NCI-H2171 treated with DMSO at 0.1 percent for 48 hours (cell line): ENCODE data around the gene TTC33.

ENCODE experiments used
- DNase-seq: peaks from one replicate; lab custom pipeline; 2025; lab: John Stamatoyannopoulos, UW

Gene TTC33

GRCh38 chr5:40514976-40515375, 240.8 kb downstream of the TTC33 start:
- no peak for DNase-seq

GRCh38 chr5:40511801-40512200, 244.0 kb downstream of the TTC33 start:
- DNase-seq, result no peak

GRCh38 chr5:40507095-40507494, 248.7 kb downstream of the TTC33 start:
- DNase-seq, result no peak

- no peak for DNase-seq
Observed at GRCh38 chr5:40505031-40505430, 250.7 kb downstream of the TTC33 start.

DNA sequence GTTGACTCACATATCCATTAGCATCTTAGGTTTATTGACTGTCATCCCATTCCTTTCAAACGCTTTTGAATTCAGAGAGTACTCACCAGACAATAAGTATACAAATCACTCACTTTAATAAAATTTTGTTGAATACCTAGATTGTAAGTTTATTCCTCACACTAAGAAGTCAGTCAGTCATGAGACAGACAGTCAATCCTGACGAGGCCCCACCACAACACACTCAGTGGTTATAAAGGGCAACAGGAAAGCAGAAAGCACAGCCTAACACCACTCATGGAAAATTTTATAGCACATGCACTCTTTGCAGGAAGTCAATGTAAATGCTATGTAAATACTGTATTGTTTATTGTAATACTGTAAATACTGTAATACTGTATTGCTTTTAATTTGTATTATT, 252.3 kb downstream of the TTC33 start:
- DNase-seq, result no peak

DNA sequence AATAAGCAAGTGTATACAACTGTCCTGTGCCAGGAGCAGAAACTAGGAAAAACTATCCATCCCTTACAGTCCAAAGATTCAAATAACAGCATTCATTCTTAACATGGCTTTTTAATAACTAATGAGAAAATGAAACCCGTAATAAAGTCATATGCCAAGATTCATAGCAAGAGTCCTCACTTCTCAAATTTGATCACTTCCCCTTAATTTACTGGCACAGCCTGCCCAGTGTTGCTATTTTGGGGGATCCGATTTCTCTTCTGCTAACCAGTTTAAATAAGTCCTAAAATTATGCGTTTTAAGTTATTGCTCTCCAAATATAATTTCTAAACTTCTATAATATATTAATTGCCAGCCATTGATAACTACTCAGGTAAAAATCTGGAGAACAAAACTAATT, 253.0 kb downstream of the TTC33 start:
- no peak for DNase-seq

DNA sequence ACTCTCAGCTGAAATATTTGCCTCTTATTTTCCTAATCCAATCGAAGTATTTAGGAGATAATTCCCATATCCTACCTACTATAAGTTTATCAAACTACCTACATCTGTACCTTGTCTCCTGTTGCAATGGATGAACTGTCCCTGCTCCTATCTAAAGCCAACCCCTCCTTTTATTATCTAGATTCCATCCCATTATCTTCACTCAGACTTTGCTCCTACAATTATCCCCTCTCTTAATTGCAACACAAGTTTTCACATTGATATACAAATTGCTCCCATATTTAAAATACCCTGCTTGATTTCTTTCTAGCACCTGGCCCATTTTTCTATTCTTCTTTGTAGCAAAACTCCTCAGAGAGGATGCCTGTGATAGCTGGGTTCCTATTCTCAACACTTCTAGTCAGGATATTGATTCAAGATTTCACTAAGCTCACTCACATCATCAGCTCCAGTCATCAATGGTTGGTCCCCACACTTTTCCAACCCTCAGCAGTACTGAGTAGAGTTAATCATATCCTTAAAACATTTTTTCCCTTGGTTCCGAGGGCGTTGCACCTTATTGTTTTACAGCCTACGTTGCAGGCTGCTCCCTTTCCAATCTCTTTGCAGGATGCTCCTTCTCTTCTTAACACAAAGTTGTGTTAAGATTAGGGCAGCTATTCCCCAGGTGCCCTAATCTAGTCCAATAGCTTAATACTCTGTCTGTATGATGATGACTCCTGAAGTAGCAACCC, 253.9 kb downstream of the TTC33 start:
- no peak for DNase-seq

GRCh38 chr5:40499518-40500273, 256.1 kb downstream of the TTC33 start:
- DNase-seq, result no peak

- DNase-seq, result no peak
Observed at GRCh38 chr5:40499007-40499406, 256.8 kb downstream of the TTC33 start.

DNA sequence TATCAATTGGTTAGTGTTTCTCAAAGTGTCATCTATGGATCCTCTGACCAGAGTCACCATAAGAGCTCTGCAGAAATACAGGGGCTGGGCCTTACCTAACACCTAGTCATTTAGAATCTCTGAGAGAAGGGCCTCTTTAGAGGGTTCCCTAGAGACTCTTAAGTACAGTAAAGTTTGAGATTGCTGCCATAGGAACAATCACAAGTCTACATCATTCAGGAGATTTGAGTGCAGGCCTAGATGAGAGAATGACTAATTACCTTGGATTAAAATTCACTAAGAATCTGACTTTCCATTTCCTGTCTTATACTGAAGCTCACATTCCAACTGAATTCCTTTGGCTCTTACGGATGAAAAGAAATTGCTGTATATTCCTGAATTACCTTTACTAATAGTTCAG, 258.2 kb downstream of the TTC33 start:
- DNase-seq, result no peak

DNA sequence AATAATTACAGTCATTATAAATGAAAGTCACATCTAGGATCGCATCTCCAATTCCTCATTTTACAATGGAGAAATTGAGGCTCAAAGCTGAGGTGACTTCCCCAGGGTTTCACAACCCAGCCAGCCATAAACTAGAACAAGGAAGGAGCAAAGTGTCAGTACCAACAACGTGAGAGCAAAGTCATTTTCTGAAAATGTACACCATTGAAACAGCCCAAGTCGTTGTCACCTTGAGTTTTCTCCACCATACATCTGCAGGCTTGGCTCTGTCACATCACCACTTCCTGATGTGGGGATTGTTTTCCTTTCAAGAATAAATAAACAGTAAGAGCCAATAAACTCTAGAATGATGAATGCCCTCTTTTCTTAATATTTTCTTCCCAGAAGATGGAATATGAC, 260.5 kb downstream of the TTC33 start:
- no peak for DNase-seq

- DNase-seq, result no peak
Observed at GRCh38 chr5:40494631-40495236, 261.0 kb downstream of the TTC33 start.

- no peak for DNase-seq
Observed at GRCh38 chr5:40492056-40492455, 263.7 kb downstream of the TTC33 start.

GRCh38 chr5:40491644-40492043, 264.1 kb downstream of the TTC33 start:
- no peak for DNase-seq

DNA sequence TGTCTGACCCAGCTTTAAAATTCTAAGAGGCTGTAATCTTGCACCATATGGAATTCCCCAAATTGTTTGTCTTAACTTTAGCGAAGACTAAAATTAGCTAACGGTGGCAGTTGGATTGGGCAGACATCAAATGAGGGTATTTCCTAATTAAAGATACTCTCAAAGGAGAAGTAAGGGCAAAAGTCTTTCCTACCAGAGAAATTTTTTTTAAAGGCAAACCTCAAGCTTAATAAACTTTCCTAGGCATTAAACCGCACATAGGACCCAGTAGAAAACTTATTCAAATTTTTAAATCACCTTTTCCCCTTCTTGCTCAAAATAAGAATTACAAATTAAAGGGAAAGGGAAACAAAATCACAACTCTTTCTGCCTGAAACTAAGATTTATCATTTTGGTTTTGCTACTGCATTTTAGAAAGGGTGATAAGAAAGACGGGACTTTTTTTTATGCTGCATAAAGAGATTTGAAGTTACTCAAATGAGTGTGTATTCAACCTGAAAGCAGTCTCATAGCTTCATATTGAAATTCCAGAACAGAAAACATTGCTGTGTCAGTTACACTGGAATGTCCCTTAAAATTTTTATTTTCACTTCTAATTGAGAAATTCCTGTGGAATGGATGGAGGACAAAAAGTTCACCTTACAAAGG, 265.2 kb downstream of the TTC33 start:
- DNase-seq, result no peak

DNA sequence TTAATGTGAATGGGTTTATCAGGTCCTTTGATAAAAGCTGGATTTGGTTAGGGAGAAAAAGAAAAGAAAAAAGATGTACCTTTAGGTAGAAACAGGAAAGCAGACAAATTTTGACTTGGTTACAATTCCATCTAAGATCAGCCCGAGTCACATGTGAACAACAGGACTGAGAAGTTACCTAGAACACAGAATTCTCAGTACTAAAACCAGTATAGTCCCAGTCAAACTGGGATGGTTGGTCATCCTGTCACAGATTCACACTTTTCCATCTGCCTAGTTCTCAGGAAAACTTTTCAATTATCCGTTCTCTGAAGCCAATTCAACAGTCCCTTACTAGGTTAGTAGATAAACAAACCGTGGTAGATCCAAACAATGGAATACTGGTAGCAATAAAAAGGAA, 266.3 kb downstream of the TTC33 start:
- no peak for DNase-seq

DNA sequence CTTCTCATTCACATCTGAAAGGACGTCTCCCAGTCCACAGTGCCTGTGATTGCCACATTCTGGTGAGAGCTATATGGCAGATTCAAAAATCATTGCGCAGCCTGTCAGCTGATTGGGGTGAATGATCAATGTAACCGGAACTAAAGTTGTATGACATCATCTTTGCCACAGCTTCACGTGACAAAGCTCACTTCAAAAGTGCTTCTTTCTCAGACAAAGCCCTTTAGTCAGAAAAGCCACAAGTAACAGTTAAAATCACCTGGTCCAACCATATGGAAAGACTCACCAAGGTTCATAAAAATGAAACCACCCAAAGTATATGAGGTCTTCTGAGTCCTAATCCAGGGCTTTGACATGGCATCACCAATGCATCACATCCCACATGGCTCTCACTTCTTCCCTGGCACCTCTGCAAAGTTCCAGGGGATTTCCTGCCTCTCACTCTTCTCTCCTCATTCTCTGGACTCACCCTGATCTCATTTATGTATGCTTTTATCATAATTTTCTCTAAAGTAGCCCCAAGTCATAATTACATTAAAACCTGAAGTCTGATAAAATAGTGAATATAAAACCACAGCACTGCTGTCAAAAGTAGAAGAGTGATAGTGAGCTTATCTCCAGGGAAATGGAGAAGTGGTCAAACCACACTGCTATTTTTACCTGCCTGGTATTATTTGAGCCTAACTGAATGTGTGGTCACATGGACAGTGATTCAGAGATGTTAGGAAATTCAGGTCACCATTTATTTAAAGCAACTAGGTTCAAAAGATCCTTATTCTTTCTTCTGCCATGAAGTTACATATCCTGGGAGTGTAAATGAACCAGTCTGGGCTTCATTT, 269.1 kb downstream of the TTC33 start:
- no peak for DNase-seq

GRCh38 chr5:40485021-40485998, 270.5 kb downstream of the TTC33 start:
- no peak for DNase-seq

DNA sequence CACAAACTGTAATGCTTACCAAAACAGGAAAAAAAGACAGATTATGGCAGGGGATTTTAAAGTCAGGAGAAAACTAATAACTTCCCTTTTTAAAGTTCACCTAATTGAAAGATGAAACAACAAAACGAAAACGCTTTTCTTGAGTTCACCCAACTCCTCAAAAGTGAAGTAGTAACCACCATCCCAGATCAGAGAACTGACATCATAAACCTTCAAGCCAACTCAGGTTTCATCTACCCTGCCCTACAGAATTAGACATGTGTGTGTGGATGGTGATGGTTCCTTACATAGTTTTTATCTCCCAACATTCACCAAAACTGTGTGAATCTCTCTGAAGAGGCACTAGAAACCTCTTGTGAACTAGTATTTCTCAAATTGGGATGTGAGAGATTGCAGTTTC, 271.3 kb downstream of the TTC33 start:
- no peak for DNase-seq

DNA sequence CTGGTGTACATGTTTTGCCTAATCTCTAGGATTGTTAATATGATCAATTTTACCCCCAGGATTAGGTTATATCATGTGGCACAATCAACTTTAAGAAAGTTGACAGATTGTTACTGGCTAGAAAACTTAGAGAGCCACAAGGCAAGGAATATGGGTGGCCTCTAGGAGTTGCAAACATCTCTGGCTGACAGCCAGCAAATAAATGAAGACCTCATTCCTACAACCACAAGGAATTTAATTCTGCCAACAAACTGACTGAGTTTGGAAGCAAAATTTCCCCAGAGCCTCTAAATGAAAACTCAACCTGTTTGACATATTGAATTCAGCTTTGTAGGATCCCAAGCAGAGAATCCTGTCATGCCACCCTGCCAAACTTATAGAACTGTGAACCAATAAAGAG, 272.4 kb downstream of the TTC33 start:
- DNase-seq, result no peak

DNA sequence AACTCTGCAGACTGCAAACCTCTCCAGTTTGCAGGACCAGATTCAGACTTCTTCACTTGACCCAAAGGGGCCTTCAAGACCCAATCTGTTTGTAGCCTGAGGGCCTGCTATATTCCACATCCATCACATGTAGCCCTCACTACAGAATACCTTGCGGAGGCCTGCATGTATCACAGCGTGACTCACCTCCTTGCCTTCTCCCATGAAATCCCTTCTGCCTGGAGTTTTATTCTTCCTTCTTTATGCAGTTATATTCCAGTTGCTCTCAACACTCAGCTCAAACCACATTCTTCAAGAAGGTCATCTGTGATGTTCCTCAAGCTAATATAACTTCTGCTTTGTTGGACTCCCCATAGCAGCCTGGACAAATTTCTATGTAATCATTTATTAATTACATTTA, 274.5 kb downstream of the TTC33 start:
- no peak for DNase-seq
